ENCODE results near the gene ESR1. TPM values are rescaled to one million over a fixed set of nuclear protein-coding genes. Genes with fewer than 3 reads are reported as not detected.

The ESR1 gene
- polyA plus RNA-seq, 1 of the 3 experiments (the other 2 are of a cell fraction) = under 0.01 TPM

DNA sequence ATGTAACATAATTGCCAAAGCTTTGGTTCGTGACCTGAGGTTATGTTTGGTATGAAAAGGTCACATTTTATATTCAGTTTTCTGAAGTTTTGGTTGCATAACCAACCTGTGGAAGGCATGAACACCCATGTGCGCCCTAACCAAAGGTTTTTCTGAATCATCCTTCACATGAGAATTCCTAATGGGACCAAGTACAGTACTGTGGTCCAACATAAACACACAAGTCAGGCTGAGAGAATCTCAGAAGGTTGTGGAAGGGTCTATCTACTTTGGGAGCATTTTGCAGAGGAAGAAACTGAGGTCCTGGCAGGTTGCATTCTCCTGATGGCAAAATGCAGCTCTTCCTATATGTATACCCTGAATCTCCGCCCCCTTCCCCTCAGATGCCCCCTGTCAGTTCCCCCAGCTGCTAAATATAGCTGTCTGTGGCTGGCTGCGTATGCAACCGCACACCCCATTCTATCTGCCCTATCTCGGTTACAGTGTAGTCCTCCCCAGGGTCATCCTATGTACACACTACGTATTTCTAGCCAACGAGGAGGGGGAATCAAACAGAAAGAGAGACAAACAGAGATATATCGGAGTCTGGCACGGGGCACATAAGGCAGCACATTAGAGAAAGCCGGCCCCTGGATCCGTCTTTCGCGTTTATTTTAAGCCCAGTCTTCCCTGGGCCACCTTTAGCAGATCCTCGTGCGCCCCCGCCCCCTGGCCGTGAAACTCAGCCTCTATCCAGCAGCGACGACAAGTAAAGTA, 547 bp upstream of the ESR1 start:
- H4K20me1 ChIP-seq (ENCODE audit: insufficient read depth) = no peaks in the 10 kb centered on the region
- H3K36me3 ChIP-seq (replicated peaks in 1 of 2; ENCODE audit: control insufficient read depth in 1 of 2, insufficient read depth in 2 of 2, low read length in 1 of 2) = no peaks in the 10 kb centered on the region
- ChIA-PET POLR2A (no interaction called here), CTCF (interaction anchor here (1.2 kb wide), 1 partner anchor 8 kb away, joined by 3 read pairs; no protein-coding TSS in a partner anchor)
- no peak overlapping the region for H3K27ac ChIP-seq (ENCODE audit: low read depth in 2 of 2, low read length in 1 of 2)
- no peaks in the 10 kb centered on the region for H3F3A ChIP-seq (replicated peaks; ENCODE audit: insufficient read depth)
- H3K9me3 ChIP-seq = no peaks in the 10 kb centered on the region
- peaks cover 37% of the 10 kb centered on the region for H3K27me3 ChIP-seq (ENCODE audit: insufficient read depth)
- no peaks in the 10 kb centered on the region for H3K4me1 ChIP-seq (ENCODE audit: control insufficient read depth in 1 of 2, insufficient read depth in 2 of 2, low read depth in 1 of 2, low read length in 1 of 2)
- no peak overlapping the region for H2AFZ ChIP-seq (ENCODE audit: low read depth)
- H3K79me2 ChIP-seq (ENCODE audit: insufficient read depth) = no peaks in the 10 kb centered on the region
- no peak overlapping the region for H3K4me3 ChIP-seq (ENCODE audit: low read depth in 2 of 2, low read length in 1 of 2)
- DNase-seq = peak; percentile 8
- no peak for TF ChIP-seq FOXM1 (IDR thresholded peaks at IDR 0.05; ENCODE audit: low read depth)
- H3K9me2 ChIP-seq = no peaks in the 10 kb centered on the region
- no peak overlapping the region for H3K4me2 ChIP-seq
- WGBS (ENCODE audit: low lambda C conversion rate) = 18% methylated on average over 20 of the region's 20 CpGs
- no peak overlapping the region for H3K9ac ChIP-seq

DNA sequence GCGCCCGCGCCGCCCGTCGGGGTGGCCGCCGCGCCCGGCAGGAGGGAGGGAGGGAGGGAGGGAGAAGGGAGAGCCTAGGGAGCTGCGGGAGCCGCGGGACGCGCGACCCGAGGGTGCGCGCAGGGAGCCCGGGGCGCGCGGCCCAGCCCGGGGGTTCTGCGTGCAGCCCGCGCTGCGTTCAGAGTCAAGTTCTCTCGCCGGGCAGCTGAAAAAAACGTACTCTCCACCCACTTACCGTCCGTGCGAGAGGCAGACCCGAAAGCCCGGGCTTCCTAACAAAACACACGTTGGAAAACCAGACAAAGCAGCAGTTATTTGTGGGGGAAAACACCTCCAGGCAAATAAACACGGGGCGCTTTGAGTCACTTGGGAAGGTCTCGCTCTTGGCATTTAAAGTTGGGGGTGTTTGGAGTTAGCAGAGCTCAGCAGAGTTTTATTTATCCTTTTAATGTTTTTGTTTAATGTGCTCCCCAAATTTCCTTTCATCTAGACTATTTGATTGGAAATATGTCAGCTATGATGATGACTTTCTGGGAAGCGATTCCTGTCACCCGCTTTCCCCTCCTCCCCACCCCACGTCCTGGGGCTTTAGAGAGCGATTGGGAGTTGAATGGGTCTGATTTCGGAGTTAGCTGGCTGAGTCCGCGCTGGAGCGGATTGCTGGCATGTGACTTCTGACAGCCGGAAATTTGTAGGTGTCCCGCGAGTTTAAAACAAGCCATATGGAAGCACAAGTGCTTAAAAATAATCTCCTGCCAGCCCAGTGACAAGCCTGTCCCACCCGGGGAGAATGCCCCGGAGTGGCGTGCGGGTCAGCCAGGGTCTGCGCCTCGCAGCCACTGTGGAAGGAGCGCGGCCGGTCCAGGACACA, 1.1 kb downstream of the ESR1 start:
- Histone ChIP-seq H3K4me3 (ENCODE audit: low read depth in 2 of 2, low read length in 1 of 2) (no peak overlapping the region), H3K79me2 (ENCODE audit: insufficient read depth) (no peaks in the 10 kb centered on the region), H3K9ac (no peak overlapping the region), H3K4me1 (ENCODE audit: control insufficient read depth in 1 of 2, insufficient read depth in 2 of 2, low read depth in 1 of 2, low read length in 1 of 2) (no peaks in the 10 kb centered on the region), H3F3A (replicated peaks; ENCODE audit: insufficient read depth) (no peaks in the 10 kb centered on the region), H3K4me2 (no peak overlapping the region), H3K36me3 (replicated peaks in 1 of 2; ENCODE audit: control insufficient read depth in 1 of 2, insufficient read depth in 2 of 2, low read length in 1 of 2) (no peaks in the 10 kb centered on the region), H3K27ac (ENCODE audit: low read depth in 2 of 2, low read length in 1 of 2) (no peak overlapping the region), H3K9me2 (no peaks in the 10 kb centered on the region), H4K20me1 (ENCODE audit: insufficient read depth) (no peaks in the 10 kb centered on the region), H3K9me3 (no peaks in the 10 kb centered on the region), H2AFZ (ENCODE audit: low read depth) (no peak overlapping the region), H3K27me3 (ENCODE audit: insufficient read depth) (peaks cover 37% of the 10 kb centered on the region)
- DNase-seq = peak; percentile 28
- POLR2A ChIA-PET = no interaction called here
- CTCF ChIA-PET = interaction anchor here (0.7 kb wide), 1 partner anchor 321 kb away, joined by 3 read pairs; no protein-coding TSS in a partner anchor
- 11% methylated on average over 22 of the region's 60 CpGs for WGBS (ENCODE audit: low lambda C conversion rate)
- TF ChIP-seq TCF12 (IDR thresholded peaks at IDR 0.05) (no peak), RXRA (IDR thresholded peaks at IDR 0.05; ENCODE audit: borderline replicate concordance, low read depth) (no peak), MEF2A (IDR thresholded peaks at IDR 0.05; ENCODE audit: borderline replicate concordance, low read depth) (no peak), SMC3 (IDR thresholded peaks at IDR 0.05; ENCODE audit: low read depth, low read length) (no peak), FOXM1 (IDR thresholded peaks at IDR 0.05; ENCODE audit: low read depth) (no peak), NRF1 (IDR thresholded peaks at IDR 0.05; ENCODE audit: low read depth, low read length) (no peak), MXI1 (IDR thresholded peaks at IDR 0.05; ENCODE audit: low read depth, low read length) (no peak), YY1 (IDR thresholded peaks at IDR 0.05; ENCODE audit: low read depth) (no peak), TEAD4 (IDR thresholded peaks at IDR 0.05; ENCODE audit: borderline replicate concordance, insufficient read depth) (no peak), TAF1 (IDR thresholded peaks at IDR 0.05; ENCODE audit: borderline replicate concordance, low read depth, low read length) (no peak), FOXJ3 (CRISPR knock-in tag; IDR thresholded peaks at IDR 0.05) (no peak), GATA2 (CRISPR knock-in tag; IDR thresholded peaks at IDR 0.05) (no peak), EZH2phosphoT487 (IDR thresholded peaks at IDR 0.05; ENCODE audit: borderline replicate concordance, low read depth) (no peak), CHD2 (IDR thresholded peaks at IDR 0.05; ENCODE audit: low read length, partially characterized antibody) (no peak), MAX (IDR thresholded peaks at IDR 0.05; ENCODE audit: low read depth) (no peak), USF2 (IDR thresholded peaks at IDR 0.05; ENCODE audit: borderline replicate concordance, low read depth, low read length) (no peak), NFIC (IDR thresholded peaks at IDR 0.05; ENCODE audit: borderline replicate concordance) (no peak)

Measured in SK-N-SH (cell line).